DMS53 treated with DMSO at 0.1 percent for 48 hours (cell line): ENCODE data around the gene CACNB3.
"Not testable (repeated sequence)": the region's sequence is repeated elsewhere in the genome, so short reads cannot be mapped to it uniquely, and the experiment has no call there.

Source experiments
- DNase-seq: peaks from one replicate; lab custom pipeline; 2025; ENCODE audit not compliant: unreplicated experiment; lab: John Stamatoyannopoulos, UW

The CACNB3 gene

DNA sequence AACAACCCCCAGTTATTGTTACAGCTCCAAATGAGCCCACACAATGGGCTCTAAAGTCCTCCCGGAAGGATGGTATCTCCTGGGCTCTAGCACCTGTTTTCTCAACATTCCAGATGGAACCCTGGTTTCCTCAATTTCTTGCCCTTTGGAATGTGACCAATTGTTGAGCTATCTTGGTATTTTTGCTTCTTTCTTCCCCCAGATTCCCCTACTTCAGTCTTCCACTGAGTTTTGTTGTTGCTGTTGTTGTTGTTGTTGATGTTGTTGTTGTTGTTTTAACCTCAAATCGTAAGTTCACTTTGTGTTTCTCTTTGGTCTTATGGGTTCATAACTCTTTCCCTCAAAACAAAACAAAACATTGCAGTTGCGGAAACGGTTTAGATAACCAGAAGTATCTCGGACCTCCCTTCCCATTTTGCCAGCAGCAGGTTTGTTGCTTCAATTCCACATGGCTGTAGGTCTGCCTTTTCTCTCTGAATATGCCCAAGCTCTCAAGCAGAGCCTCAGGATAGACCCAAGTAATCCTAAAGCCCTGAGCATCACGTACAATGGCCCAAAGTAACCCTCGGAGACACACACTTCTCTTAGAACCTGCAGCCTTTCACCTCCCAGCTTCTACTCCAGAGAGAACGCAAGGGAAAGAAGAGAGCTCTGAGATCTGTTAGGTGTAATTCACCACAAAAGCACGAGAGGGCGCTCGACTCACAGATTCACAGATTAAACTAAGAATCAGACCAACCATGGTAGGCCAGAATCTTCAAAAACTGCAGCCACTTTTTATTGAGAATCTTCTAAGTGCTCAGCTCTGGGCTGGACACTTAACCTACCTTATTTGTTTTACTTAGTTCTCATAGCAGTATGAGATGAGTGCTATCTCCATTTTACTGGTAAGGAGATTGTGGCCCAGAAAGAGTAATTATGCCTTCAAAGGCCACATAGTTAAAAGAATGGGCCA, 34.7 kb downstream of the CACNB3 start:
- DNase-seq: peak; percentile 87

DNA sequence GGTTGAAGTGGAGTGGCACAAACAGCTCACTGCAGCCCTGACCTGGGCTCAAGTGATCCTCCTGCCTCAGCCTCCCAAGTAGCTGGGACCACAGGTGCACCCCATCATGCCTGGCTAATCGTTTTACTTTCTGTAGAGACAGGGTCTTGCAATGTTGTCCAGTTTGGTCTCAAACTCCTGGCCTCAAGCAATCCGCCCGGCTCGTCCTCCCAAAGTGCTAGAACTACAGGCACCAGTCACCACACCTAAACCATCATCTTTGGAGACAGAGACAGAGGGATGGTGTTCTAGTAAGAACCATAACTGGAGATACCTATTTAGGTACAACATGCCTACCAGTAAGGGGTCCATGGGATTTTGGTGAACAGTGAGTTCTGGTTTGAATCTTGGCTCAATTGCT, 36.2 kb downstream of the CACNB3 start:
- no peak for DNase-seq

DNA sequence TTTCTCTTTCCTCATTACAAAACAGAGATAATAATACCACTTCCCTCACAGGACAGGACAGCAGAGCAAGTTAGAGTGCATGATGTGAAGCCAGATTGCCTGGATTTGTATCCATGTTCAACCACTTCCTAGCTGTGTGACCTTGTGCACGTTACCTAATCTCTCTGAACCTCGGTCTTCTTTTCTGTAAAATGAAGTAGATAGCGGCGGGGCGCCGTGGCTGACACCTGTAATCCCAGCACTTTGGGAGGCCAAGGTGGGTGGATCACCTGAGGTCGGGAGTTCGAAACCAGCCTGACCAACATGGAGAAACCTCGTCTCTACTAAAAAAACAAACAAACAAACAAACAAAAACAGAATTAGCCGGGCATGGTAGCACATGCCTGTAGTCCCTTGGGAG, 36.6 kb downstream of the CACNB3 start:
- DNase-seq: not testable (repeated sequence)

DNA sequence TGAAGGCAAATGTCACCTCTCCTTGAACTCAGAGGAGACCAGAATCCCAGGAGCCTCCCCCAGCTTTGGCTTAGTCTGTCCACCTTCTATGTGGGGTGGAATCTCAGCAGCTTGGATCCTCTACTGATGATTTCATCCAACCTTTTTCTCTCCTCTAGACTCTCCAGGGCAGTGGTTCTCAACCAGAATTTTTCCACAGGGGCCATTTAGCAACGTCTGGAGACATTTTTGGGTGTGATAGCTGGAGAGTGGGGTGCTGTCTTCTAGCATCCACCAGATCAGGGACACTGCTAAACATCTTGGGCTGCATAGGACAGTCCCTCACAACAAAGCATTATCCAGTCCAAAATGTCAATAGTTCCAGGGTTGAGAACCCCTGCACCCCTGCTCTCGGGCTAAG, 38.1 kb downstream of the CACNB3 start:
- DNase-seq: no peak

- DNase-seq: no peak
Observed at GRCh38 chr12:48857278-48857994, 39.1 kb downstream of the CACNB3 start.

GRCh38 chr12:48858043-48858442, 39.7 kb downstream of the CACNB3 start:
- no peak for DNase-seq

DNA sequence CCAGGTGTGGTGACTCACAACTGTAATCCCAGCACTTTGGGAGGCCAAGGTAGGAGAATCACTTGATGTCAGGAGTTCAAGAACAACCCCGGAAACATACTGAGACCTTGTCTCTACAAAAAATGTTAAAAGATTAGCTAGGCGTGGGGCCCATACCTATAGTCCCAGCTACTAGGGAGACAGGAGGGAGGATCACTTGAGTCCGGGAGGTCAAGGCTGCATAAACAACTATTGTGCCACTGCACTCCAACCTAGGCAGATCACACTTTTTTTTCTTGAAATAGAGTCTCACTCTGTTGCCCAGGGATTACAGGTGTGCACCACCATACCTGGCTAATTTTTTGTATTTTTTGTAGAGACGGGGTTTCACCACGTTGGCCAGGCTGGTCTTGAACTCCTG, 41.3 kb downstream of the CACNB3 start:
- no peak for DNase-seq

DNA sequence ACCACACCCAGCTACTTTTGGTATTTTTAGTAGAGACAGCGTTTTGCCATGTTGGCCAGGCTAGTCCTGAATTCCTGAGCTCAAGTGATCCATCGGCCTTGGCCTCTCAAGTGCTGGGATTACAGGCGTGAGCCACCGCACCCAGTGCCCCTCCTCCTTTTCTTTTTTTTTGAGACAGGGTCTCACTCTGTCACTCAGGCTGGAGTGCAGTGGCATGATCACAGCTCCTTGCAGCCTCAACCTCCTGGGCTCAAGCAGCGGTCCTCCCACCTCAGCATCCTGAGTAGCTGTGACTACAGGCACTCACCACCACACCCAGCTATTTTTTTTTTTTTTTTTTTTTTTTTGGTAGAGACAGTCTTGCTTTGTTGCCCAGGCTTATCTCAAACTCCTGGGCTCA, 41.9 kb downstream of the CACNB3 start:
- not testable (repeated sequence) for DNase-seq

DNA sequence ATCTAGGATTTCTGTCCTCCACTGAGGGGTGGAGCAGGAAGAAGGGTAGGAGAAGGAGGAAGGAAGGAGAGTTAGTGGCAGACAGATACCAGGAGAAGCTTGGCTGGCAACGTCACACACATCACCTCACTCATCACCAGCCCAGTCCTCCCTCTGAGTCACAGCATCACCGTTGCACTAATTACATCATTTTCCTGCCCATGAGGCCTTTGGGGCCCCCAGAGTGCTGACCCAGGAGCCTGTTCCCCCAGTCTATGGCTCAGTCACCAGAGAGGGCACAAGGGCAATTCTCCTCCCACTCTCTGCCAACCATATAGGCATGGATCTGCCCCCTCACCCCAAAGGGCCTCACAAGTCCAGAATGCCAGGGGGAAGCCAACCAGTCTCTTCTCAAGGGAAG, 42.8 kb downstream of the CACNB3 start:
- no peak for DNase-seq

DNA sequence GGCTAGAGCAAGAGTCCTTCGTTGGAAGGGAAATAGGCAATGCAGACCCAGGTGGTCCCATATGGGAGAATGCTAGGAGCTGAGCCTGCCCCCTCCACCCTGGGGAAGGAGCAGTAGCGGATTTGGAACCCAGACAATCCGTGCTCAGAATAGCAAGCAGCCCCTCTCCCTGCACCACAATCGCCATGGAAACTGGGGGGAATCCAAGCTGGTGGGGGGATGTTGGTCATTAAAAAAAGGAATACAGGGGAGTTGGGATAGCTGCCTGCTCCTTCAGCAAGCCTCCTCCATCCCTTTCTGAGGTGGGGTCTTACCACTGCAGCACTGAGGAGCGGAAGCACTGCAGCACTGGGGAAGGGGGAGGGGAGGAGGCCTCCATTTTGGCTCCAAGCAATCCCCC, 44.5 kb downstream of the CACNB3 start:
- DNase-seq: no peak

DNA sequence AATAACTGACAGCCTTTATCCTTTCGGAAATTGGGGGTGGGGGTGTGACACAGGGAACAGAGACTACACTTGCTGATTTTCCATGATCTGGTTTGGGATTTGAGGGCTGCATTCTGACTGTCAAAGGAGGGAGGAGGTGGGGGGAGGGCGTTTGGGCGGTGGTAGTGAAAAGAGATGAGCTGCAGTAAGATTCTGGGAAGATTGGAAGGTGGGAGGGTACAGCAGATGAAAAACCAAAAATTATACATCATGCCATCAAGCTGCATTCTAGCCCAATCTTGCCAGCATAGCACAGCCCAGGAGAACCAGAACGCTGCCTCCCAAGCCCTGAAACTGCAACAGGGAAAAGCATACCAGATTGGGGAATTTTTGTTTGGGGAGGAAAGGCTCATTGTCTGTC, 45.0 kb downstream of the CACNB3 start:
- DNase-seq: no peak

DNA sequence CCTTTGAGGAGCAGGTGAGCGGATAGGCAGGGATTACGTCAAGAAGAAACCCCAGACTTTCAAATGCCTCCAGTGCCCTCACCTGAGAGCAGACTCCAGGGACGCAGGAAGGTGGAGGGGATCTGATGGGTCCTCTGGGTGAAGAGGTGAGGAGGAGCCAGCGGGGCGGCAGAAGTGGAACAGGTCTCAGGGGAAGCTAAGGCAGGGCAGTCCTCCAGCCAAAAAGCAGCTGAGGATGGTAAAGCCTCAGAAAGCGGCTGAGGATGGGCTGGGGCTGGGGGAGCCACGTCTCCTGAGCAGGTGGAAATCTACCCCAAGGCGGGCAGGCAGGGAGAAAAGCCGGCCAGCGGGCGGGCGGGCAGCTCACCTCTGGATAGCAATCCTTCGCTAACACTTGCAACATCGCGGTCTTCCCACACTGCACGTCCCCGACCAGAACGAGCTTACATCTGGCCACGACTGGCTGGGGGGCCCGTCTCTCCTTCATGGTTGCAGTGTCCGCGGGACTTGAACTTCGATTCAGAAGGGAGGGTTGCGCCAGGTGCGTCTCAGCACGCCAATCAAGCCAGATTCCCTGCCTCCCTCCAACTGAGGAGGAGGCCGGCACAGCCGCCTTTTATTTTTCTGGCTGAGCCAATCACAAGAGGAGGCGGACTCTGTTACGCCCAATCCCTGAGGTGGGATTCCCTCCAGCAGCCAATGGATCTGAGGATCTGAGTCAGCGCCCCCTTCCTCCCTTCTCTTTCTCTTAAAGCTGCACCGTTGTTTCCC, 47.2 kb downstream of the CACNB3 start, which contains the start of gene RND1:
RND1 (minus strand) TSS at position 590 of the 771 bp plus-strand sequence; CDS start at position 487, 103 bp downstream.
- peak; percentile 91 for DNase-seq

DNA sequence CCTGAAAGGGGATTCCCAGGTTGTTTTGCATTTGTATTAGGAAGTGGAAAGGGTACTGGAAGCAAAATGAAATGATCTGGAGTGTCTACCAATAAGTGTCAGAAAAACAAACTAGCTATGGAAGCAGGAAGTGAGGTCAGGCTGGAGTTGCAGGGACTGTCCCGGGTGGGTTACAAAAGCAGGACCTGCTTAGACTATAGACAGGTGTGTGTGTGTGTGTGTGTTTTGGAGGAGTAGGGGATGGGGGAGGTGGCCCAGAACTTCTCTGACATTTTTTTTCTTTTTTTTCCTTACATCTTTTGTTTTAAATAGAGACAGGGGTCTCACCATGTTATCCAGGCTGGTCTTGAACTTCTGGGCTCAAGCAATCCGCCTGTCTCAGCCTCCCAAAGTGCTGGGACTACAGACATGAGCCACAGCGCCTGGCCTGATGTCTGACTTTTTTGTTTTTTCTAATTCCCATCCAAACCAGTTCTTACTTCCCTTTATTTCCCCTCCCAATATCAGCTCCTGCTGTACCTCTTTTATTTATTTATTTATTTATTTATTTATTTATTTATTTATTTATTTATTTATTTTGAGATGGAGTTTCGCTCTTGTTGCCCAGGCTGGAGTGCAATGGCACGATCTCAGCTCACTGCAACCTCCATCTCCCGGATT, 47.9 kb downstream of the CACNB3 start:
- DNase-seq: no peak

GRCh38 chr12:48868451-48868850, 50.2 kb downstream of the CACNB3 start:
- no peak for DNase-seq

- no peak for DNase-seq
Observed at GRCh38 chr12:48869191-48869590, 50.9 kb downstream of the CACNB3 start.

DNA sequence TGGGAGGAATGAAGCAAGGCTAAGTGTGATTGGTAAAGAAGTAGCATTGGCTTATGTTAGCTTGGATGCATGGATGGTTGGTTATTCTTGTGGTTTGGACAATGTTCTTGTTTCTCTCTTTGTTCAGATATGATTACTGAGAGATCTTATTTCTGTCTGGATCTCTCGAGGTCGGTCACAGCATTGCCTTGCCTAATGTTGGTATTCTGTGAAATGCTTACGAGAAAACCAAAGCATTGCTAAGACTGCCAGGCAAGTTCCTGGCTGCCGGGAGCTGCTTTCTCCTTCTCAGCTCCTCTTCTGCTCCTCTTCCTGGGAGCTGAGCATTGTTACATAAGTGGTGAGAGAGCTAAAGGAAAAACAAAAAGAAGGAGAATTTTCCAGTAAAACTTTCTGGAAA, 54.8 kb downstream of the CACNB3 start:
- DNase-seq: no peak

GRCh38 chr12:48873534-48873933, 55.2 kb downstream of the CACNB3 start:
- not testable (repeated sequence) for DNase-seq

GRCh38 chr12:48875944-48876515, 57.7 kb downstream of the CACNB3 start:
- no peak for DNase-seq
